Natural killer cell (primary cell): Measurements from ENCODE around the gene IGF1R. TPM values are rescaled to one million over a fixed set of nuclear protein-coding genes. Genes with fewer than 3 reads are reported as not detected.

ENCODE experiments used
- ATAC-seq, 3 donors: fragments of 150-1000 bp in 2 of 3; fragments of 200-7000 bp in 1 of 3; cut with Tn5 transposase; 1 replicate in 1 of 3; 2 replicates in 2 of 3; pipeline ENCODE4 v1.10.0; 2021; ENCODE audit warnings: mild to moderate bottlenecking in 2 of 3, moderate library complexity in 2 of 3
- DNase-seq, 2 donors: peaks; one replicate each; pipeline versions ENCODE4 v3.0.0 to v3.0.0-alpha.2; 2013 to 2021; ENCODE audit warnings: mixed read lengths in 1 of 2
- H3K27ac ChIP-seq: one replicate; pipeline ENCODE4 v1.5.1; 2013; ENCODE audit warnings: mild to moderate bottlenecking, low read length
- H3K27me3 ChIP-seq: one replicate; pipeline ENCODE4 v1.6.1; 2013; ENCODE audit warnings: low read length; ENCODE audit not compliant: control insufficient read depth, insufficient read depth
- H3K36me3 ChIP-seq: one replicate; pipeline ENCODE4 v1.6.1; 2013; ENCODE audit warnings: low read length; ENCODE audit not compliant: control insufficient read depth, insufficient read depth
- H3K4me1 ChIP-seq: one replicate; pipeline ENCODE4 v1.6.1; 2013; ENCODE audit warnings: low read length; ENCODE audit not compliant: control insufficient read depth, insufficient read depth
- H3K4me3 ChIP-seq: one replicate; pipeline ENCODE4 v1.5.1; 2013; ENCODE audit warnings: low read length
- H3K9me3 ChIP-seq: one replicate; pipeline ENCODE4 v1.6.1; 2013; ENCODE audit warnings: low read length; ENCODE audit not compliant: control insufficient read depth, insufficient read depth
- H3K27ac Mint-ChIP-seq, 2 donors: one replicate each; pipeline ENCODE4 v1.8.0; 2022; ENCODE audit warnings: mild to moderate bottlenecking in 2 of 2, mixed read lengths in 2 of 2, moderate library complexity in 1 of 2
- H3K27me3 Mint-ChIP-seq, 2 donors: one replicate each; pipeline ENCODE4 v1.8.0; 2022; ENCODE audit warnings: low read depth in 2 of 2, mixed read lengths in 2 of 2
- H3K36me3 Mint-ChIP-seq: one replicate; pipeline ENCODE4 v1.8.0; 2022; ENCODE audit warnings: mixed read lengths
- H3K4me1 Mint-ChIP-seq, 2 donors: one replicate each; pipeline ENCODE4 v1.8.0; 2022; ENCODE audit warnings: mixed read lengths in 2 of 2
- H3K4me3 Mint-ChIP-seq: one replicate; pipeline ENCODE4 v1.8.0; 2022; ENCODE audit warnings: mild to moderate bottlenecking, moderate library complexity, mixed read lengths
- H3K9me3 Mint-ChIP-seq, 2 donors: one replicate each; pipeline ENCODE4 v1.8.0; 2022; ENCODE audit warnings: mixed read lengths in 2 of 2
- WGBS: methylation state at CpG from one replicate; pipeline ENCODE4 v1.1.7; 2013; ENCODE audit warnings: missing lambda C conversion rate; ENCODE audit not compliant: insufficient coverage; 5-methylcytosine and 5-hydroxymethylcytosine counted together
- intact Hi-C: fragments of 100-400 bp; cut with micrococcal nuclease; formaldehyde crosslinking; loops from one replicate; pipeline ENCODE4 v1.14.2; 2022
- total RNA-seq, 4 donors: library from RNA; stranded (reverse); fragments of 120-200 nt in 1 of 4; gene quantifications; one replicate each; pipeline versions ENCODE4 v1.2.3 to v1.2.4, GENCODE V29; 2013 to 2022
- TF ChIP-seq, protein P1 (sequence below): fragments of 200-600 bp; IDR thresholded peaks from one replicate; pipeline ENCODE4 v1.8.0; 2022; ENCODE audit warnings: antibody characterized with exemption

IGF1R gene
- total RNA-seq, 3 donors from 2014 or later (not counting 1 experiment from before 2014, with no cell fraction given) = 47.3 to 50.7 (median 49.0) TPM

DNA sequence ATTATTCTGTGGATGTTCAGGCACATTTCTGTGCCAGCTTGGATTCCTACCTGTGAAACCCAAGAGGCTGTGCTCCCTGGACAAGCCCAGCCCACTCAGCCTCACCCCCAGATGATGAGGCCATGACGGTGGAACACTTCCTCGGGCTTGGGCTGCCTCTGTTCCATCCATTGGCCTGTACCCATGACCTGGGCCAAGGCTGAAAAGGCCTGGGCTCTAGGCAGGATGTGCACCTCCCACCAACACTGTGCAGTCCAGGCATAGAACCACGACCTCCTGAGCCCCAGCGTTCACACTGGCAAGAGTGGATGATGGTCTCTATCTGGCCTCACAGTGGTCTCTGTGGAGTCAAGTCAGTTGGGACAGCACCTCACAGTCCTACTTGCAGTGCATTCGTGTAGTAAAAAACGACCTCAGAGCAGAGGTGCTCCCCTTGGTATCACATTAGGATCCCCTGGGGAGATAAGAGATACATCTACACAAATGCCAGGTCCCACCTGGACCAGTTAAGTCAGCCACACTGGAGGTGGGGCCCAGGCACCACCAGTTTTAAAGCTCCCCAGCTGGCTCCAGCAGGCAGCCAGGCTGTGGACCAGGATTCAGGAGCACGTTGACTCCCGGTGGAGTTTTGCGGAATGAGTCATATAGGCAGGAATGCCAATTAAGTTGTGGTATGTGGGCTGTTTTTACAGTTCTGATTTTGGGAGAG lies 39.0 kb upstream of the IGF1R start:
- no peak overlapping the region for H3K27ac Mint-ChIP-seq
- ATAC-seq = peak in 1 of 3 donors; percentile 17

DNA sequence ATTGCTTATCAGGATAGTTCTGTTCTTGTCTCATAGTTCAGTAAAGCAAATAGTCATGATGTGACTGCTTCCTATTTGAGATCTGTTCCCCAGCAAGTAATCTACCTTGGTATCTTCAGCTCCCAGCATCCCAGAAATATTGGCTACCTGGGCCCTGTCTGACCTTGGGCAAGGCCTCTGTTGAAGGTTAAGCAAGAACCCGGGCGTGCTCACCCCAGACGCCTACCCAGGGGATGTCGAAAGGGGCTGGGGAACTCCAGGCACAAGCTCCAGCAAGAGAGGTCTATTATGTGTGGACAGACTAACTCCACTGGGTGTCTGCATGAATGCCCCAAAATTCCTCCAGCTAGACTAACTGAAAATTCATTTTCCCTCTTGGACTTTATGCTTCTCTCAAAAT lies 37.3 kb upstream of the IGF1R start:
- peaks cover 7 to 14% of the 10 kb centered on the region in 2 donors for H3K27me3 Mint-ChIP-seq
- DNase-seq = no peak
- 90% methylated on average over 4 of the region's 4 CpGs for WGBS
- no peaks in the 10 kb centered on the region for H3K36me3 Mint-ChIP-seq
- TF ChIP-seq, protein P1, sequence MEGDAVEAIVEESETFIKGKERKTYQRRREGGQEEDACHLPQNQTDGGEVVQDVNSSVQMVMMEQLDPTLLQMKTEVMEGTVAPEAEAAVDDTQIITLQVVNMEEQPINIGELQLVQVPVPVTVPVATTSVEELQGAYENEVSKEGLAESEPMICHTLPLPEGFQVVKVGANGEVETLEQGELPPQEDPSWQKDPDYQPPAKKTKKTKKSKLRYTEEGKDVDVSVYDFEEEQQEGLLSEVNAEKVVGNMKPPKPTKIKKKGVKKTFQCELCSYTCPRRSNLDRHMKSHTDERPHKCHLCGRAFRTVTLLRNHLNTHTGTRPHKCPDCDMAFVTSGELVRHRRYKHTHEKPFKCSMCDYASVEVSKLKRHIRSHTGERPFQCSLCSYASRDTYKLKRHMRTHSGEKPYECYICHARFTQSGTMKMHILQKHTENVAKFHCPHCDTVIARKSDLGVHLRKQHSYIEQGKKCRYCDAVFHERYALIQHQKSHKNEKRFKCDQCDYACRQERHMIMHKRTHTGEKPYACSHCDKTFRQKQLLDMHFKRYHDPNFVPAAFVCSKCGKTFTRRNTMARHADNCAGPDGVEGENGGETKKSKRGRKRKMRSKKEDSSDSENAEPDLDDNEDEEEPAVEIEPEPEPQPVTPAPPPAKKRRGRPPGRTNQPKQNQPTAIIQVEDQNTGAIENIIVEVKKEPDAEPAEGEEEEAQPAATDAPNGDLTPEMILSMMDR = no peak
- Histone ChIP-seq H3K4me1 (no peaks in the 10 kb centered on the region), H3K27ac (no peak overlapping the region), H3K4me3 (no peak overlapping the region), H3K36me3 (no peaks in the 10 kb centered on the region), H3K9me3 (no peaks in the 10 kb centered on the region), H3K27me3 (no peaks in the 10 kb centered on the region)
- no peak overlapping the region for H3K4me3 Mint-ChIP-seq
- no peak for ATAC-seq
- intact Hi-C loops = no loop called here
- no peaks in the 10 kb centered on the region for H3K4me1 Mint-ChIP-seq
- no peaks in the 10 kb centered on the region for H3K9me3 Mint-ChIP-seq
- no peak overlapping the region for H3K27ac Mint-ChIP-seq

More for the DNA sequence above, 39.0 kb upstream of the IGF1R start:
- DNase-seq = no peak
- Histone ChIP-seq H3K9me3 (no peaks in the 10 kb centered on the region), H3K27ac (no peak overlapping the region), H3K36me3 (no peaks in the 10 kb centered on the region), H3K4me1 (no peaks in the 10 kb centered on the region), H3K27me3 (no peaks in the 10 kb centered on the region), H3K4me3 (no peak overlapping the region)
- TF ChIP-seq, protein P1 = no peak
- peaks cover 5 to 9% of the 10 kb centered on the region in 2 donors for H3K27me3 Mint-ChIP-seq
- no peak overlapping the region for H3K4me3 Mint-ChIP-seq
- no peaks in the 10 kb centered on the region for H3K9me3 Mint-ChIP-seq
- H3K4me1 Mint-ChIP-seq = no peaks in the 10 kb centered on the region
- no peaks in the 10 kb centered on the region for H3K36me3 Mint-ChIP-seq
- WGBS = 74% methylated on average over 9 of the region's 9 CpGs
- intact Hi-C loops = no loop called here

DNA sequence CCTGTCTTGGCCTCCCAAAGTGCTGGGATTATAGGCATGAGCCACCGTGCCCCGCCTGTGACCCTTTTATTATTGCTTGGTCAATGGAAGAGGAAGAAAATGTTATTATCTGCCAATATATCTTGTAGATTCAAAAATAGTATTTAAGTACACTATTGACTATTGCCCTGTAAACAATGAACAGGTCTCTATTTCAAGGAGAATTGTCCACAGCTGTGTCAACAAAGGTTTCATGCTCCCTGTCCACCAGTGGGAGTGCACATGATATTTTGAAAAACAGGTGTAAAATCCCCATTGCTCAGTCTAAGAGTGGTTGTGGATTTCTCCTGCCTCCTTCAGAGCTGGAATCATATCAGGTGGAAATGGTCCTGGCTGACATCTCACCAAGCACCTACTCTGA lies 36.5 kb upstream of the IGF1R start:
- ATAC-seq = no peak
- WGBS = 94% methylated on average over 2 of the region's 2 CpGs
- no peak for DNase-seq
- Histone ChIP-seq H3K27me3 (no peaks in the 10 kb centered on the region), H3K27ac (no peak overlapping the region), H3K4me3 (no peak overlapping the region), H3K36me3 (no peaks in the 10 kb centered on the region), H3K4me1 (no peaks in the 10 kb centered on the region), H3K9me3 (no peaks in the 10 kb centered on the region)
- Mint-ChIP-seq H3K4me3 (no peak overlapping the region), H3K27me3 (peaks cover 10 to 20% of the 10 kb centered on the region in 2 donors), H3K4me1 (no peaks in the 10 kb centered on the region), H3K27ac (no peak overlapping the region), H3K9me3 (no peaks in the 10 kb centered on the region), H3K36me3 (no peaks in the 10 kb centered on the region)
- intact Hi-C loops = no loop called here
- TF ChIP-seq, protein P1 = no peak
